Jurkat, Clone E6-1 (cell line): ENCODE results near the gene CACHD1.

Source experiments
- DNase-seq: peaks from one replicate; pipeline ENCODE4 v3.0.0-alpha.2; 2011; ENCODE audit warnings: low read depth, low spot score
- H3K4me3 ChIP-seq: 2 replicates; pipeline ENCODE4 v1.5.1; 2011; ENCODE audit warnings: mild to moderate bottlenecking, low read length, control low read depth, moderate library complexity

Gene CACHD1

DNA sequence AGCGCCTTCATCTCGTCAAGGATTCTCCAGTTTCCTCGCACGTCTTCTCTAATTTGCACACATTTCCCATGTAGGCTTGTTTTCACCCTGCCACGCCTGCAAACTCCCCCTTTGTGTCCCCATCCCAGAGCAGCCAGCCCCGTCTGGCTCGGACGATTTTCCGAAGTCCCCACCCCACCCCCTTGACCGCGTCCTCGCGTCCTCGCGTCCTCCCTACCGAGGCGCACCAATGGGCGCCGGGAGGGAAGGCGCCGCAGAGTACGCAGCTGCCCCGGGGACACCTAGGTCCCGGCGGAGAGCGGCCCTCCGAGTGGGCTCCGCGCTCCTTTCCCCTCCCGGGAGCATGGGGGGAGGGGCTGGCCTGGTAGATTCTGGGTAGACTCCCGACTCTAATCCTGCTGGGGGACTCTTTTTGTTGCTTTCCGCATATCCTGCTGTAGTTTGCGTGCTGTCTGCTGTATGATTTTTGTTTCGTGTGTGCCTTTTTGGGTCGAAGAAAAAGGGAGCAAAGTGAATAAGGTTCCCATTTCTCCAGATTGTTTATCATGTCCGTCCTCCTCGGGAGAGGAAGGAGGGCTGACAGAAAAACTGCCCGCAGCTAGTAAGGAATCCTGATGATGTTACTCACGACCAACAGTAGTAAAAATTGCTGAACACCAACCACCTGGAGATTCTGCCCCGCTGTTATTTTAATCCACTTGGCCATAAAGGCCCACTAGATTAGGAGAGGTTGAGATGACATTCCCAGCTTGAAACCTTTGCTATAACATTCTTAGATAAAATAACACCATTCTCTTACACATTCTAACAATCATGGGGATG lies 1.5 kb downstream of the CACHD1 start:
- no peak for DNase-seq
- no peak overlapping the region for H3K4me3 ChIP-seq

DNA sequence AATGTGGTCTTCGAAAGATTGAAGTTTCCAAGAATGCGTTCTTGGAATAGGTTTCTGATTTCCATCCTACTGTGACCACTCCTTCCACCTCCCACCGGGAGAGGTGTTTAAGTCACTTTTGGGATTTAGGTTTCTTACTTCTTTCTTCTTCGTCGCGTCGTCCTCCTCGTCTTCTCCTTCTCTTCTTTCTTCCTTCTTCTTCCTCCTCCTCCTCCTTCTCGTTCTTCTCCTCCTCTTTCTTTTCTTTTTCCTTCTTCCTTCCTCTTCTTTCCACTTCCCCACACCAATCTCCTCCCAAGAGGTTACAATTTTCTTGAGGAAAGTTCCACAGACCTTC lies 2.1 kb downstream of the CACHD1 start:
- no peak overlapping the region for H3K4me3 ChIP-seq
- DNase-seq: no peak

DNA sequence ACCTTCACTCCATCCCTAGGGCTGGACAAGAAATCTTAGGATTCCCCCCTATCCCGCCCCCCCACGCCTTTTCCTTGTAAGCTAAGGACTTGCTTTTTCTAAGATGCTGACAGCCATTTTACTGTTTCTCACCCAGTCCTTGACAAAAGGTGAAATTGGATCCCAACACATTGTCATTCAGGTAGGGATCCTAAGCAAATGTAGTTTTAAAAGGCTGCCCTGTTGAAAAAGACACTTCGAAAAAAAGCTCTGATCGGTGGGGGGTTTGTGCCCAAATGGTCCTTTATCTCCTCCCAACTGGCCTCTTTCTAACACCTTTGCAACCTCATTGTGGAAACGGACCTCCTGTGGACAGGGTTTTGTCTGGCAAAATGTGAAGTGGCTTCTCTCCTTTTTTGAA lies 2.9 kb downstream of the CACHD1 start:
- DNase-seq: no peak
- H3K4me3 ChIP-seq: no peak overlapping the region

DNA sequence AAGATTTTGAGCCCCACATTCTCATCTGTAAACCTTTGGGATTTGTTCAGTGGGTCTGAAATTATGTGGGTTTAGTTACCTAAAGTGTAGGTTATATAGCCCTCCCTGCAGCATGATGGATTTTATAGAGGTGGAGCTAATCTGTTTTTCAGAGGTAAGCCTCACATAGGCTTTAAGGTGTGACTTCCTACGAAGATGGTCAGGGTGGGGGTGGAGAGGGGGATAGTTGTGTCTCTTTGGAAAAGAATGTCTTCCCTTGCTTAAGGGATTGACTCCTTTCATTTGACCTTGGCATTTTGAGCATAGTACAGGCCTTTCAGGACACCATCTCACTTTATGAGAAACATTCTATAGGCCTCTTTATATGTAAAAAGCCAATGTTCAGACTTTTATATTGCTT lies 3.4 kb downstream of the CACHD1 start:
- H3K4me3 ChIP-seq: no peak overlapping the region
- no peak for DNase-seq

DNA sequence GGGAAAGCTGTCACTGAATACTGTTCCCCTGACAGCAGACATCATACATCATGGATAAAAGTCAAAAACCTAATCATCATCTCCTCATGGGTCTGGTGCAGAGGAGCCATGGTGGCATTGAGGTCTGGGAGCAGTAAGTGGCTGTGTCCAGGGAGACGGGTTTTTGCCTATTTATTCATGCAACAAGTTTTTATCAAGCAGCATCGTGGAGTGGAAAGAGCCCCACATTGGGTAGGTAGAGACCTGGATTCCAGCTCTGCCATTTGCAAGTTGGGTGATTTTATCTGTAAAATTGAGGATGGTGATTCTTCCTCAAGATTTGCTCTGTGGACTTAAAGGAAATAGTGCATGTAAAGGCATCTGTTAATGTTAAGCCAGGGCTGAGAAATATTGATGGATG lies 4.2 kb downstream of the CACHD1 start:
- H3K4me3 ChIP-seq: no peak overlapping the region

DNA sequence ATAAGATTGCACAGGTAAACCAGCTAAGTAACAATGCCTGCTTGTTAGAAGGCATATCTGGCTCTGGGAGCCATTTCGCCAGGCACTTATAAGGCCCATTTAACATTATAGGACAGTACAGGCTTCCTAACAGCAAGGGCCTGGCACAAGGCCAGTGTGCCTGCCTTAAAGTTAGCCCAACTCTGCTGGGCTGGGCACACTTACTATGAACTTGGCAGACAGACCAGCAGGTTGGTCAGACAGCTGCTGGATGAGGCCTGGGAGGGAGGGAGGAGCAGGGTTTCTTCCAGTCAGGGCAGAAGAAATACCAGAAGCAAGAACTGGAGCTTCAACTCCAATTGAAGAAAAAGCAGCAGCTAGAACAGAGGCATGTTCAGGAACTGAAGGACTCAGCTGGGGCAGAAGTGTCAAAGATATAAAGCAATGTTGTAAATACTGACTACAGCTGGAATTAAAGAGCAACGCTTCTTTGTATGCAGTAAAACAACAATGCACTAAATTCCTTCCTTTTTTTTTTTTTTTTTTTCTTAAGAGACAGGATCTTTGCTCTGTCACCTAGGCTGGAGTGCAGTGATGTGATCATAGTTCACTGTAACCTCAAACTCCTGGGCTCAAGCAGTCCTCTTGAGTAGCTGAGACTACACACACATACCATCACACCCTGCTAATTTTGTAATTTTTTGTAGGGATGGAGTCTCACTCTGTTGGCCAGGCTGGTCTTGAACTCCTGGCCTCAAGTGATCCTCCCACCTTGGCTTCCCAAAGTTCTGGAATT lies 4.9 kb downstream of the CACHD1 start:
- no peak overlapping the region for H3K4me3 ChIP-seq
- DNase-seq: no peak

More for the DNA sequence above, 4.2 kb downstream of the CACHD1 start:
- no peak for DNase-seq

DNA sequence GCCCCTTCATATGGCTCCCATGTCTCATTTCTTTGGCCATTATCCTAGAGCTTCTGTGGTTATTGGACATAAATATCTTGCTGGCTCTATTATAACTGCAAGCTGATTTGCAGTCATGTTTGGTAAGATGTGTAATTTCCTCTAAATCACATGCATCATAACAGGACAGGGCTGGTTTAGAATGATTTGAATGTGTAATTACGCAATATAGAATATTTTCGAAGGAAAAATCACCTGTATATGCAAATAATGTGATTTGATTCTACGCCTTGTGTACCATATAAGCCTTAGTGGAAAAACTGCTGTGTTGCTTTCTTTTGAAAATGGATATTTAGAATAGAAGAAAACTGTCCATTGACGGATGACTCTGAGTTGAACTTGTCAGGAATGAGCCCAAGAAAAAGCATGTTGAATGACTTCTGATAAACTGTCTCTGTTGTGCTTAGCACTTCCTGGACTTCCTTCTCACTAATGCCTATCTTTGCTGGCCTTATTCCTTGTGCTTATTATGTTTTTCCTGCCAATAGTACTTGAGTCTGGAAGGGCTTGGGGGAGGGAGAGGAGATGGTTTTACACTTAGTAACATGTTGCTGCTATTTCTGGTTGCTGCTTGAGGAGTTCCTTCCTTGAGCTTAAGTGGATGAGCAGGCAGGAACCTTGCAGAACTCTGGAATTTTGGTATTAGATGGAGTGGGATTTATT lies 6.5 kb downstream of the CACHD1 start:
- H3K4me3 ChIP-seq: no peak overlapping the region
- no peak for DNase-seq

DNA sequence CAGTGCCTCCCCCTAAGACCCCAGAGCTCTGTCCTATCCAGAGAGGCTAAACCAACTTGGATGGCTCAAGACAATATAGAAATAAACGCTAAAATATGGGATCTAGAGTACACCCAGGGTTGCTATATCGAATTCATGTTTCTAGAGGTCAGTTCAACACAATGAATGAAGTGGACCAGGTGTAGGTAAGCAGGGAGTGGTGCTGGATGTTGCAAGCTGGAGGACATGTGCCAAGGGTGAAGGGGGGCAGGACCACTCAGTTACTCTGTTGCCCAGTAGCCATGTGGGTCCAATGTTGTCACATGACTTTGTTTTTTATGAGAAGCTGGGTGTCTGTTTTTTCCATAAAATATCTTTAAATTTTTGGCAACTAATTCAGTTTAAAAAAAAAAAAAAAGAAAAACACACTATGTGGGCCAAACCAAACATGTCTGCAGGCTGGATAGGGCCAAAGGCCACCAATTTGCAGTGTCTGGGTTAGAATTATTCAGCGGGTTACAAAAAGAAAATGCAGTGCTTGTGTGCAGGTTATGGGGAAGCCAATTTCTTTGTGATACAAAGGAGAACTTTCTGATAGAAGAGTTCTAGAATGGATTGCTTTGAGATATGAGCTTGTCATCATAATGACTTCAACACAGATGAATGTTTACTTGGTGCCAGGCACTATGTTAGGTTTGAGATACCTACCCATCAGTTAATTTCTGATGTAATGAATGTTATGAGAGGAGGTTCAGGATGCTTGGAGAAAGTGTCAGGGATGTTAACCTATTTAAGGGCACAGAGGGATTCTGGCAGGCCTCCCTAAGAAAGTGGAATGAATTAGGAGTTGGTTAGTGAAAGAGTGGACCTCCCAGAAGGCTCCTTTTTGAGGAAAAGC lies 8.9 kb downstream of the CACHD1 start:
- no peak for DNase-seq
- H3K4me3 ChIP-seq: no peak overlapping the region

DNA sequence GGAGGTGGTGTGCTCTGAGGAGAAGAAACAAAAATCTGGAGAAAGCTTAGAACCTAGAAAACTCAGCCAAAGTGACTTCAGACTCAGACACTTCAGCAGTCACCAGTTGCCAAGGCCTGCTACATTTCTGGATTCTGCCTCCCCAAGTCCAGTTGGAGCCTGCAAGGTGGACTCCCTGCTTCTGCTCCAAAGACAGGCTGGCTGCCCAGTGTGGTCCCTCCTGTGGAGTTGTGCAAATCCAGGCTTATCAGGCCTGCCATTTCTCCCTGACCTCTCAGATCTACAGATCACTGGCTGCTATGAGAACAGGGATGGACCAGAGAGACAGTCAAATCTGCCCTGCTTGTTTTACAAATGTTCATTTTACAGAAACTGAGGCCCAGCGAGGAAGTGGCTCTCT lies 9.9 kb downstream of the CACHD1 start:
- DNase-seq: no peak
- no peak overlapping the region for H3K4me3 ChIP-seq

DNA sequence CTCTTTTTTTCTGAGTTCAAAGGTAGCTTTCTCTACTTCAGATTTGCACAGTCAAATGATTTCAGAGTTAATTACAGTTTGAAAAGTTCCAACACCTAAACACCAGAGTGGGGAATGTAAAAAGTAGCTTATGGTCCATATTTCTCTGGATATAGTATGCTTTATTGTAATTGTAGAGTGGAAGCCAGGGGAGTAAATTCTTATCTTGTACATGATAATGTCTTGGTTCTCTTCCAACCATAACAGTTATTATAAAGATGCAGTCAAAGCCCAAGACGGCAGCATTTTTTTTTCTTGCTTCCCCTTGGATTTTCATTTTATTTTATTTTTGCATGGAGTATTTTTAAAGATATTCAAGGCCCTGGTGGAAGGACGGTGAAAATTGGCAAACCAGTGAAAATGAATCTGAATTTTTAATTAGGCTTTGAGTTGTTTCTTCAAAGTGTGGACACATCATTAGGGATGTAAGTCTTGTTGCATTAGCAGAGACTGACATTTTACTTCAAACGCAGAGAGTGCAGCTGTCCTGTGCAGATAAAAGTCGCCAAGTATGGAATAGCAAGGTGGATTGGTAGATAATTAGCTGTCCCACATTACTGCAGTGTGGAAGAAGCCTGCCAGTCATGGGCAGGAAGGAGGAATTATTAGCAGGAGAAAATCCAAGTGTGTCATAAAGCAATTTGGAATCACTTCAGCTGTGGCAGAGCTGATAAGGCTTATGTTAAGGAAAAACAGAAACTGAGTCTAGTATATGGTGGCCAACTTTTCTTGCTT lies 11.3 kb downstream of the CACHD1 start:
- H3K4me3 ChIP-seq: no peak overlapping the region
- no peak for DNase-seq

DNA sequence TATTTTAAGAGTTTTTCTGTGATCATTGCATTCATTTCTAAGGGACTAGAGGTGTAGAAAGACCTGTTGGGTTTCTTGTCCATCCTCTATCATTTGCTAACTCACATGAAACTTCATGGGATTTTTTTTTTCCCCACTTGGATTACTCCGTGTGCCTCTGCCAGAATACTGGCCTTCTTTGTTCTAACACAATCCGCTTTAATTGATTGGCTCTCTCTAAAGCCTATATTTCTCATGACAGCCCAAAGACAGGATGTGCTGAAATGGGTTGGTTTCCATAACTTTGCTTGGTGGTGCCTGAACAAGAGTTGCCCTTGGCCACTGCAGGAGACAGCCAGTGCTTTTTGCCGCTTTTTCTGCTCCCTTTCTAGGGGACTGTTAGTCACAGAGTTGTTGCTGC lies 12.2 kb downstream of the CACHD1 start:
- no peak overlapping the region for H3K4me3 ChIP-seq
- no peak for DNase-seq

DNA sequence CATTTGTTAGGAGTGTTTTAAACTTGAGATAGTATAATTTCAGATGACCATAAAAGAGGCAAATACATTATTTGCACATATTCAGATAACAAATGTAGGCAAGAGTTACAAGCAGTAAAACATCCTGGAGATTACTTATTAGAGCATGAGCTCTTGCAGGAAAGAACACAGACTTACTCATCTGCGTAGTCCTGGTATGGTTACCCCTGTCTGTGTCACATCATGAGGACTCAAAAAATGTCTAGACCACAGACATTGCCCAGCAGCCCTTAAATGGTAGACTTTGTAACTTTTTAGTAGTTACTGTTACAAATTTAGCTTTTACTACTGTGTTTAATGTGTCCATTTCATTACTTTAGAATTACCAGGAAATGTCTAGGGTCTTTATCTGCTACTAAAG lies 12.8 kb downstream of the CACHD1 start:
- no peak for DNase-seq
- H3K4me3 ChIP-seq: no peak overlapping the region

DNA sequence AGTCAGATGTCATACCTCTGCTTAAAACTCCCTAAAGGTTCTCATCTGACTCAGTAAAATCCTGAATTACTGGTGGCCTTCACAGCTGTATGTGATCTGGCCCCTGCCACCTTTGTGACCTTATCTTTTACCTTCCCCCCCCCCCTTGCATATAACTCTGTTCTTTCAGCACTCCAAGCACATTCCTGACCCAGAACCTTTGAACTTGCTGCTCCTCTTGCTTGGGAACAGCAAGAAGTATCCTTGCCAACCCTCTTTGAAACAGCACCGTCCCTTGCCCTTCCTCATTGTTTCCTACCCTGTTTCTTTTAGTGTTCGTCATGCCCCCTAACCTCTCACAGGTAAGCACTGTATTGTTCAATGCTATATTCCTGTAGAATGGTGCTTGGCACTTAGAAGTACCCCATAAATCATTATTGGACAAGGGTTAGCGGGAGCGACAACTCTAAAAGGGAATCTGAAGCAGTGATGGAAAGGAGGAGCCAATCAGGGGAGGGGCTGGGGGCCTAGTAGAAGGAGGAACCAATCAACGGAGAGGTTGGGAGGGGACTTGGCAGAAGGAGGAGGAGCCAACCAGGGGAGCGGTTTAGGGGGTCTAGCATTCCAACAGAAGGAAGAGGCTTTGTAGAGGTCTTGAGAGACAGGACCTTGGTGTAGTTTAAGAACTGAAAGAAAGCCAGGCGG lies 13.9 kb downstream of the CACHD1 start:
- DNase-seq: no peak
- no peak overlapping the region for H3K4me3 ChIP-seq

DNA sequence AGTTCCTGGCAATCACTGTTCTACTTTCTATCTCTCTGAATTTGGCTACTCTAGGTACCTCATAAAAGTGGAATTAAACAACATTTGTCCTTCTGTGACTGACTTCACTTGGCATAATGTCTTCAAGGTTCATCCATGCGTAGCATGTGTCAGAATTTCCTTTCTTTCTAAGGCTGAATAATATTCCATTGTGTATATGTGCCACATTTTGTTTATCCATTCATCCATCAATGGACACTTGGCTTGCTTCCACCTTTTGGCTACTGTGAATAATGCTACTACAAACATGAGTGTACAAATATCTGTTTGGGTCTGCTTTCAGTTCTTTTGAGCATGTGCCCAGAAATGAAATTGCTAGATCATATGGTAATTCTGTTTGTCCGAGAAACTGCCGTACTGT lies 14.7 kb downstream of the CACHD1 start:
- no peak overlapping the region for H3K4me3 ChIP-seq
- DNase-seq: no peak

DNA sequence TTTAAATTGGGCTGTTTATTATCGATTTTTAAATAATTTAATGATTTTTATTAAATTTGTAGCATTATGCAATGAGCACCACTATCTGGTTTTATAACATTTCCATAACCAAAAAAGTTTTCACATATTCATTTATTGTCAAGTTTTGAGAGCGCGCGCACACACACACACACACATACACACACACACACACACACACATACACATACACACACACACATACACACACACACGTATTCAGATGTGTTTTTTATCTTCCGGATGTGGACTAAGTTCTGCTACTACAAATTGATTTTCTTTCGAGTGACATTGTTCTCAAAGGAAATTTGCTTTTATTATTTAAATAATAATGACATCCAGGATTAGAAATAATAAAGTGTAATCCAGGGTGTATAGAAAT lies 16.3 kb downstream of the CACHD1 start:
- no peak overlapping the region for H3K4me3 ChIP-seq
- DNase-seq: no peak

DNA sequence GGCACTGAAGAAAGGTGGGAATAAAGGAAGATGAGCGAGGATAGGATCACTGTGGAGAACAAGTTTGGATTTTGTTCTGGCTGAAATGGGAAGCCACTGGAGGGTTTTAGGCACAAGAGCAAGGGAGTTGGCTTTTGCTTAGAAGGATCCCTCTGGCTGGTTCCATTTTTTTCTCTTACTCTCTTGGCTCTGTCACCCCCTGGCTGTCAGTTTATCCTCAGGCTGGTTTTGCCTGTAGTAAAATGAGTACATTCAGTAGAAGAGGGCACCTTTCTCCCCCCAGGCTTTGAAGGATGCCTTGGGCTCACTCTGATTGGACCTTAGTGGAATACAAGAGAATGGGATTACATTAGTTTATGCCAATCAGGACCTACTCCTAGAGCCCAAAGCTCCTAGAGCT lies 17.1 kb downstream of the CACHD1 start:
- H3K4me3 ChIP-seq: no peak overlapping the region
- DNase-seq: no peak

DNA sequence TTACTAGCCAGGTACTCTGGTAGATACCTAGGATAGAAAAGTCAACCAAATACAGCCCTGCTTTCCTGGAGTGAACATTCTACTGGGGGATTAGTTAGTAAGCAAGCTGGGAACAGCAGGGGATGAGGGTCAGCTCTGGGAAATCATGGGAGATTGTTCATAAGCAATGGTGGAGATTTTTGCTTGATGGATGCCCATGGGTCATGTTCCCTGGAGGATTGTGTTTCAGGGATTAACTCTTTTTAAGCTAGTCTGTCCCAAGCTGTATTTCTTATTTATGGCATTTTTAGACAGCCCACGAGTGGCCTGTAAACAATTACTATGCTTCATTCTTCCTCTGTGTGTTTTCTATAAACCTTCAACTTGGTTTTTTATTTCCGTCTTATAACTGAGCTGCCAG lies 18.9 kb downstream of the CACHD1 start:
- DNase-seq: no peak
- no peak overlapping the region for H3K4me3 ChIP-seq

DNA sequence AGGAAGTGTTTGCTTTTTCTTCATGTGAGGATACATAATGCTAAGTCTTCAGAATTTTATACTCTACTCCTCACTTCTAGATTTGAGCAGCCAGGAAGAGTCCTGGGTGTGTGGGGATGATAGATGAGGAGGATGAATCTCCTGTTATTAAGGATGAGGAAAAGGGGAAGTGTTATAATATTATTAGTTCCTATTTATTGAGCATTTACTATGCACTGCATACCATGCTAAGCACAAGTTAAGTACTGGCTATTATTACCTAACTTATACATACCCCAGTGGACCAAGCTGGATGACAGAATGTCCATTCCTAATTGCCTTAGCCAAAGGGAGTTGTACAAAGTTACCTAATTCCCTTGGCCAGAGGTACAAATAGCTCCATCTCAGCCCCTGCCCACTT lies 19.8 kb downstream of the CACHD1 start:
- DNase-seq: no peak
- H3K4me3 ChIP-seq: no peak overlapping the region
